HEK293 (cell line): ENCODE measurements around the gene ITGA3.

Source experiments
- GLI2 ChIP-seq: fragments of 450-650 bp; formaldehyde crosslinking; IDR thresholded peaks from 2 replicates; pipeline ENCODE4; 2017; ENCODE audit warnings: missing biosample characterization, missing genetic modification characterization, low read depth, borderline replicate concordance
- KLF10 ChIP-seq: fragments of 450-650 bp; IDR thresholded peaks from 2 replicates; pipeline ENCODE4 v1.5.1; 2018; ENCODE audit warnings: missing biosample characterization, mild to moderate bottlenecking, missing genetic modification characterization
- SP2 ChIP-seq: fragments of 450-650 bp; formaldehyde crosslinking; IDR thresholded peaks from 2 replicates; pipeline ENCODE4 v1.5.1; 2016; ENCODE audit warnings: missing biosample characterization, missing genetic modification characterization
- ZIC2 ChIP-seq: fragments of 450-650 bp; formaldehyde crosslinking; IDR thresholded peaks from 2 replicates; pipeline ENCODE4 v1.5.1; 2016; ENCODE audit warnings: missing biosample characterization, missing genetic modification characterization
- ZNF707 ChIP-seq: fragments of 450-650 bp; formaldehyde crosslinking; IDR thresholded peaks from 2 replicates; pipeline ENCODE4 v1.5.1; 2016; ENCODE audit warnings: missing biosample characterization, missing genetic modification characterization
- ZNF777 ChIP-seq: fragments of 450-650 bp; formaldehyde crosslinking; IDR thresholded peaks from 2 replicates; pipeline ENCODE4 v1.5.1; 2017; ENCODE audit warnings: missing biosample characterization, missing genetic modification characterization, borderline replicate concordance
- ZNF830 ChIP-seq: fragments of 450-650 bp; IDR thresholded peaks from 2 replicates; pipeline ENCODE4 v1.5.0; 2018; ENCODE audit warnings: missing biosample characterization, missing genetic modification characterization, low read depth, mild to moderate bottlenecking, moderate library complexity
- TF ChIP-seq, protein P1 (sequence below): fragments of 450-650 bp; formaldehyde crosslinking; IDR thresholded peaks from 2 replicates; pipeline ENCODE4 v1.5.1; 2016; ENCODE audit warnings: missing biosample characterization, missing genetic modification characterization
- TF ChIP-seq, protein P2 (sequence below): fragments of 450-650 bp; formaldehyde crosslinking; IDR thresholded peaks from 2 replicates; pipeline ENCODE4 v1.5.1; 2016; ENCODE audit warnings: missing biosample characterization, missing genetic modification characterization
- TF ChIP-seq, protein P3 (sequence below): fragments of 450-650 bp; formaldehyde crosslinking; IDR thresholded peaks from 2 replicates; pipeline ENCODE4 v1.5.1; 2016; ENCODE audit warnings: missing biosample characterization, missing genetic modification characterization

DNA sequence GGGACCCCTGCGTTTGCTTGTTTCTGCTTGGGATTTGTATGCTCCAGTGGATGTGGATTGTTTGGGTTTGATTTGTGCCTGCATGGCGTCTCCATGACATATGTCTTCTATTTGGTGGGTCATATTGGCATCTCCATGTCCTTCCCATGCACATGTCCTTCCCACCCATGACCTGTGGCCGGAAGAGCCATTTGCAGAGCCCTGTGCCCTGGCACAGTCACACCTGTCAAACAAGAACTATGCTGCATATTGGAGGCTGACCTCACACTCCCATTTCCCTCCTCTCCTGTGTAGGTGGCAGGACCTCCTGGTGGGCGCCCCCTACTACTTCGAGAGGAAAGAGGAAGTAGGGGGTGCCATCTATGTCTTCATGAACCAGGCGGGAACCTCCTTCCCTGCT lies 15.8 kb downstream of the ITGA3 start:
- TF ChIP-seq, protein P1, sequence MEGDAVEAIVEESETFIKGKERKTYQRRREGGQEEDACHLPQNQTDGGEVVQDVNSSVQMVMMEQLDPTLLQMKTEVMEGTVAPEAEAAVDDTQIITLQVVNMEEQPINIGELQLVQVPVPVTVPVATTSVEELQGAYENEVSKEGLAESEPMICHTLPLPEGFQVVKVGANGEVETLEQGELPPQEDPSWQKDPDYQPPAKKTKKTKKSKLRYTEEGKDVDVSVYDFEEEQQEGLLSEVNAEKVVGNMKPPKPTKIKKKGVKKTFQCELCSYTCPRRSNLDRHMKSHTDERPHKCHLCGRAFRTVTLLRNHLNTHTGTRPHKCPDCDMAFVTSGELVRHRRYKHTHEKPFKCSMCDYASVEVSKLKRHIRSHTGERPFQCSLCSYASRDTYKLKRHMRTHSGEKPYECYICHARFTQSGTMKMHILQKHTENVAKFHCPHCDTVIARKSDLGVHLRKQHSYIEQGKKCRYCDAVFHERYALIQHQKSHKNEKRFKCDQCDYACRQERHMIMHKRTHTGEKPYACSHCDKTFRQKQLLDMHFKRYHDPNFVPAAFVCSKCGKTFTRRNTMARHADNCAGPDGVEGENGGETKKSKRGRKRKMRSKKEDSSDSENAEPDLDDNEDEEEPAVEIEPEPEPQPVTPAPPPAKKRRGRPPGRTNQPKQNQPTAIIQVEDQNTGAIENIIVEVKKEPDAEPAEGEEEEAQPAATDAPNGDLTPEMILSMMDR = no peak
- TF ChIP-seq ZIC2 (tag by site-specific recombination) (no peak), ZNF830 (tag by site-specific recombination) (no peak), ZNF777 (tag by site-specific recombination) (no peak), SP2 (tag by site-specific recombination) (no peak), KLF10 (tag by site-specific recombination) (no peak), ZNF707 (no peak), GLI2 (tag by site-specific recombination) (no peak)
- TF ChIP-seq, protein P2, sequence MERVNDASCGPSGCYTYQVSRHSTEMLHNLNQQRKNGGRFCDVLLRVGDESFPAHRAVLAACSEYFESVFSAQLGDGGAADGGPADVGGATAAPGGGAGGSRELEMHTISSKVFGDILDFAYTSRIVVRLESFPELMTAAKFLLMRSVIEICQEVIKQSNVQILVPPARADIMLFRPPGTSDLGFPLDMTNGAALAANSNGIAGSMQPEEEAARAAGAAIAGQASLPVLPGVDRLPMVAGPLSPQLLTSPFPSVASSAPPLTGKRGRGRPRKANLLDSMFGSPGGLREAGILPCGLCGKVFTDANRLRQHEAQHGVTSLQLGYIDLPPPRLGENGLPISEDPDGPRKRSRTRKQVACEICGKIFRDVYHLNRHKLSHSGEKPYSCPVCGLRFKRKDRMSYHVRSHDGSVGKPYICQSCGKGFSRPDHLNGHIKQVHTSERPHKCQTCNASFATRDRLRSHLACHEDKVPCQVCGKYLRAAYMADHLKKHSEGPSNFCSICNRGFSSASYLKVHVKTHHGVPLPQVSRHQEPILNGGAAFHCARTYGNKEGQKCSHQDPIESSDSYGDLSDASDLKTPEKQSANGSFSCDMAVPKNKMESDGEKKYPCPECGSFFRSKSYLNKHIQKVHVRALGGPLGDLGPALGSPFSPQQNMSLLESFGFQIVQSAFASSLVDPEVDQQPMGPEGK (tag by site-specific recombination) = no peak
- TF ChIP-seq, protein P3, sequence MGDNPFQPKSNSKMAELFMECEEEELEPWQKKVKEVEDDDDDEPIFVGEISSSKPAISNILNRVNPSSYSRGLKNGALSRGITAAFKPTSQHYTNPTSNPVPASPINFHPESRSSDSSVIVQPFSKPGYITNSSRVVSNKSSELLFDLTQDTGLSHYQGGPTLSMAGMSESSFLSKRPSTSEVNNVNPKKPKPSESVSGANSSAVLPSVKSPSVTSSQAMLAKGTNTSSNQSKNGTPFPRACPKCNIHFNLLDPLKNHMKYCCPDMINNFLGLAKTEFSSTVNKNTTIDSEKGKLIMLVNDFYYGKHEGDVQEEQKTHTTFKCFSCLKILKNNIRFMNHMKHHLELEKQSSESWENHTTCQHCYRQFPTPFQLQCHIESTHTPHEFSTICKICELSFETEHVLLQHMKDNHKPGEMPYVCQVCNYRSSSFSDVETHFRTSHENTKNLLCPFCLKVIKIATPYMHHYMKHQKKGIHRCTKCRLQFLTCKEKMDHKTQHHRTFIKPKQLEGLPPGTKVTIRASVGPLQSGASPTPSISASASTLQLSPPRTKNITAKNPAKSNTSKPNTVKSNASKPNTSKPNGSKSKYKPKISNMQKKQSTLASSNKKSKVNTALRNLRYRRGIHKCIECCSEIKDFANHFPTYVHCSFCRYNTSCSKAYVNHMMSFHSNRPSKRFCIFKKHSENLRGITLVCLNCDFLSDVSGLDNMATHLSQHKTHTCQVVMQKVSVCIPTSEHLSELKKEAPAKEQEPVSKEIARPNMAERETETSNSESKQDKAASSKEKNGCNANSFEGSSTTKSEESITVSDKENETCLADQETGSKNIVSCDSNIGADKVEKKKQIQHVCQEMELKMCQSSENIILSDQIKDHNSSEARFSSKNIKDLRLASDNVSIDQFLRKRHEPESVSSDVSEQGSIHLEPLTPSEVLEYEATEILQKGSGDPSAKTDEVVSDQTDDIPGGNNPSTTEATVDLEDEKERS (tag by site-specific recombination) = no peak
